GM12872 (cell line): ENCODE results near the gene DPYD.

Source experiments
- CTCF ChIP-seq: IDR thresholded peaks from 3 replicates; pipeline ENCODE4 v1.5.1; 2011; ENCODE audit warnings: low read depth, mild to moderate bottlenecking, low read length, moderate library complexity; ENCODE audit not compliant: insufficient read depth

DPYD gene

GRCh38 chr1:97572561-97572960, 348.3 kb downstream of the DPYD start:
- TF ChIP-seq CTCF: no peak

- no peak for TF ChIP-seq CTCF
These were observed 349.1 kb downstream of the DPYD start for GRCh38 chr1:97571760-97572159.

GRCh38 chr1:97570691-97571090, 350.1 kb downstream of the DPYD start:
- no peak for TF ChIP-seq CTCF

GRCh38 chr1:97567000-97567749, 353.7 kb downstream of the DPYD start:
- TF ChIP-seq CTCF: no peak

- no peak for TF ChIP-seq CTCF
These were observed 354.9 kb downstream of the DPYD start for GRCh38 chr1:97565886-97566285.

GRCh38 chr1:97563926-97564325, 356.9 kb downstream of the DPYD start:
- TF ChIP-seq CTCF: no peak

- no peak for TF ChIP-seq CTCF
These were observed 358.8 kb downstream of the DPYD start for GRCh38 chr1:97562081-97562480.
